Kidney glomerular epithelial cell (primary cell): ENCODE measurements around the gene OVCH2.
"Not testable (repeated sequence)": the region's sequence is repeated elsewhere in the genome, so short reads cannot be mapped to it uniquely, and the experiment has no call there.

Source experiments
- DNase-seq: peaks from one replicate; lab custom pipeline; 2025; lab: John Stamatoyannopoulos, UW

OVCH2 gene

GRCh38 chr11:7706377-7706776 lies at the start of gene OVCH2:
TSS of gene OVCH2 (minus strand) at chr11:7706477. CDS start at chr11:7706394, 83 bp downstream.
- no peak for DNase-seq

- no peak for DNase-seq
Observed at GRCh38 chr11:7749456-7749855, 43.2 kb upstream of the OVCH2 start.

GRCh38 chr11:7734767-7735166 lies 28.5 kb upstream of the OVCH2 start:
- DNase-seq = not testable (repeated sequence)

GRCh38 chr11:7714786-7715185 lies 8.5 kb upstream of the OVCH2 start:
- DNase-seq = no peak

- no peak for DNase-seq
Observed at GRCh38 chr11:7703740-7704139, 2.5 kb downstream of the OVCH2 start.

- DNase-seq = no peak
Observed at GRCh38 chr11:7696424-7696823, 9.9 kb downstream of the OVCH2 start.

- DNase-seq = no peak
Observed at GRCh38 chr11:7694235-7694634, 12.0 kb downstream of the OVCH2 start.

GRCh38 chr11:7692426-7692825 lies 13.9 kb downstream of the OVCH2 start:
- DNase-seq = no peak

GRCh38 chr11:7691759-7692350 lies 14.4 kb downstream of the OVCH2 start:
- no peak for DNase-seq

- DNase-seq = no peak
Observed at GRCh38 chr11:7690648-7691047, 15.6 kb downstream of the OVCH2 start.

GRCh38 chr11:7689239-7689638 lies 17.0 kb downstream of the OVCH2 start:
- DNase-seq = no peak

GRCh38 chr11:7688238-7688826 lies 17.9 kb downstream of the OVCH2 start:
- DNase-seq = peak; percentile 3

- no peak for DNase-seq
Observed at GRCh38 chr11:7687386-7687785, 18.9 kb downstream of the OVCH2 start.

GRCh38 chr11:7686761-7687160 lies 19.5 kb downstream of the OVCH2 start:
- no peak for DNase-seq

GRCh38 chr11:7683571-7683970 lies 22.7 kb downstream of the OVCH2 start:
- no peak for DNase-seq

- DNase-seq = no peak
Observed at GRCh38 chr11:7677796-7678201, 28.5 kb downstream of the OVCH2 start.

GRCh38 chr11:7677071-7677470 lies 29.2 kb downstream of the OVCH2 start:
- no peak for DNase-seq

GRCh38 chr11:7675631-7676030 lies 30.6 kb downstream of the OVCH2 start:
- DNase-seq = no peak

- no peak for DNase-seq
Observed at GRCh38 chr11:7673724-7674434, 32.4 kb downstream of the OVCH2 start.

- DNase-seq = no peak
Observed at GRCh38 chr11:7672960-7673723, 33.1 kb downstream of the OVCH2 start, which contains the start of gene CYB5R2. TSS of gene CYB5R2 (minus strand) at chr11:7673500. CDS start at chr11:7672825, 675 bp downstream.

- no peak for DNase-seq
Observed at GRCh38 chr11:7672276-7672959, 33.9 kb downstream of the OVCH2 start.
